IMR-90 (cell line): ENCODE measurements around the gene TRIM49D2. TPM values are rescaled to one million over a fixed set of nuclear protein-coding genes. Genes with fewer than 3 reads are reported as not detected.
"Not testable (repeated sequence)": the region's sequence is repeated elsewhere in the genome, so short reads cannot be mapped to it uniquely, and the experiment has no call there.

Experiments
- ATAC-seq: fragments of 200-7000 bp; cut with Tn5 transposase; 2 replicates; pipeline ENCODE4 v1.9.1; 2020; ENCODE audit warnings: low read depth, mild to moderate bottlenecking, moderate library complexity
- Bru-seq: library from RNA; stranded (reverse); fragments of 400-500 nt; gene quantifications from one replicate; lab custom pipeline; 2021; lab: Mats Ljungman, UMichigan
- BruChase-seq, 2 experiments: library from RNA; stranded (reverse); fragments of 400-500 nt; gene quantifications; one replicate each; lab custom pipeline; 2021; lab: Mats Ljungman, UMichigan
- BruUV-seq: library from RNA; stranded (reverse); fragments of 400-500 nt; replicated peaks from 2 replicates; lab custom pipeline; 2021; lab: Mats Ljungman, UMichigan
- CTCF ChIA-PET: fragments of 300-600 bp; formaldehyde crosslinking; extraction: SDS; loops from one replicate; lab custom pipeline; 2021; ENCODE audit warnings: antibody characterized with exemption; lab: Yijun Ruan, JAX
- POLR2A ChIA-PET: fragments of 300-600 bp; sonication (Branson Sonifier 250); formaldehyde crosslinking; loops from one replicate; lab custom pipeline; 2022; ENCODE audit warnings: antibody characterized with exemption; ENCODE audit not compliant: unreplicated experiment; lab: Charles Lee
- DNase-seq: peaks from one replicate; pipeline ENCODE4 v3.0.0; 2013
- H2AFZ ChIP-seq: replicated peaks from 2 replicates; pipeline ENCODE3; 2013; ENCODE audit warnings: low read length, mild to moderate bottlenecking; ENCODE audit not compliant: poor library complexity
- H2AK5ac ChIP-seq: 2 replicates; pipeline ENCODE4 v1.6.1; 2013; ENCODE audit warnings: low read depth, low read length, inconsistent platforms
- H2AK9ac ChIP-seq: replicated peaks from 2 replicates; pipeline ENCODE3; 2013; ENCODE audit warnings: mild to moderate bottlenecking, low read depth, low read length, moderate library complexity; ENCODE audit not compliant: poor library complexity
- H2BK120ac ChIP-seq: 2 replicates; pipeline ENCODE4 v1.6.1; 2013; ENCODE audit warnings: low read depth, low read length, inconsistent platforms
- H2BK15ac ChIP-seq: 3 replicates; pipeline ENCODE4 v1.6.1; 2013; ENCODE audit warnings: low read depth, low read length, inconsistent platforms
- H2BK20ac ChIP-seq: 2 replicates; pipeline ENCODE4 v1.6.1; 2013; ENCODE audit warnings: low read depth, mild to moderate bottlenecking, inconsistent platforms, low read length, moderate library complexity
- H2BK5ac ChIP-seq: 2 replicates; pipeline ENCODE4 v1.6.1; 2013; ENCODE audit warnings: mild to moderate bottlenecking, low read depth, low read length, inconsistent platforms; ENCODE audit not compliant: poor library complexity, severe bottlenecking
- H3K14ac ChIP-seq: replicated peaks from 2 replicates; pipeline ENCODE4 v1.6.1; 2013; ENCODE audit warnings: low read depth, low read length, inconsistent platforms
- H3K18ac ChIP-seq: 2 replicates; pipeline ENCODE4 v1.6.1; 2013; ENCODE audit warnings: low read depth, low read length, control low read depth
- H3K23ac ChIP-seq: 2 replicates; pipeline ENCODE4 v1.6.1; 2013; ENCODE audit warnings: low read depth, low read length, inconsistent platforms
- H3K27ac ChIP-seq: 2 replicates; pipeline ENCODE4 v1.5.1; 2013; ENCODE audit warnings: mild to moderate bottlenecking, control low read depth, low read length; ENCODE audit not compliant: insufficient read depth
- H3K27me3 ChIP-seq: 2 replicates; pipeline ENCODE4 v1.6.1; 2013; ENCODE audit warnings: low read length; ENCODE audit not compliant: control insufficient read depth, insufficient read depth
- H3K36me3 ChIP-seq: 2 replicates; pipeline ENCODE4 v1.6.1; 2013; ENCODE audit warnings: low read length, mixed read lengths; ENCODE audit not compliant: control insufficient read depth, insufficient read depth
- H3K4ac ChIP-seq: 2 replicates; pipeline ENCODE4 v1.6.1; 2013; ENCODE audit warnings: low read depth, low read length, inconsistent platforms
- H3K4me1 ChIP-seq: 2 replicates; pipeline ENCODE4 v1.6.1; 2013; ENCODE audit warnings: low read length, mixed read lengths; ENCODE audit not compliant: control insufficient read depth, insufficient read depth
- H3K4me2 ChIP-seq: 2 replicates; pipeline ENCODE4 v1.6.1; 2013; ENCODE audit warnings: low read depth, mild to moderate bottlenecking, control low read depth, low read length, moderate library complexity
- H3K4me3 ChIP-seq: 2 replicates; pipeline ENCODE4 v1.5.1; 2013; ENCODE audit warnings: low read depth, mild to moderate bottlenecking, control low read depth, low read length, moderate library complexity; ENCODE audit not compliant: insufficient read depth
- H3K56ac ChIP-seq: 2 replicates; pipeline ENCODE4 v1.6.1; 2013; ENCODE audit warnings: low read length, inconsistent platforms; ENCODE audit not compliant: insufficient read depth; ENCODE audit errors: extremely low read depth
- H3K79me1 ChIP-seq, 2 experiments: 2 replicates each; pipeline ENCODE4 v1.6.1; 2013; ENCODE audit warnings: low read length in 2 of 2, inconsistent platforms in 1 of 2, low read depth in 1 of 2
- H3K9ac ChIP-seq: 2 replicates; pipeline ENCODE4 v1.6.1; 2013; ENCODE audit warnings: low read depth, low read length, control low read depth
- H3K9me1 ChIP-seq: 2 replicates; pipeline ENCODE4 v1.6.1; 2013; ENCODE audit warnings: low read length, inconsistent platforms; ENCODE audit not compliant: insufficient read depth
- H3K9me3 ChIP-seq: 2 replicates; pipeline ENCODE4 v1.6.1; 2013; ENCODE audit warnings: low read length; ENCODE audit not compliant: control insufficient read depth, insufficient read depth
- H4K20me1 ChIP-seq: 2 replicates; pipeline ENCODE4 v1.6.1; 2013; ENCODE audit warnings: low read length, inconsistent platforms; ENCODE audit not compliant: insufficient read depth
- H4K5ac ChIP-seq: 2 replicates; pipeline ENCODE4 v1.6.1; 2013; ENCODE audit warnings: mild to moderate bottlenecking, low read depth, low read length, control low read depth
- H4K8ac ChIP-seq, 2 experiments: 2 replicates each; pipeline ENCODE4 v1.6.1; 2013; ENCODE audit warnings: low read depth in 2 of 2, low read length in 2 of 2, control low read depth in 1 of 2, inconsistent platforms in 1 of 2
- H4K91ac ChIP-seq: 2 replicates; pipeline ENCODE4 v1.6.1; 2013; ENCODE audit warnings: low read depth, low read length, inconsistent platforms; ENCODE audit not compliant: insufficient read depth
- WGBS, 2 experiments: methylation state at CpG; one replicate each; pipeline versions ENCODE4 v1.1.5 to v1.1.7; 2013; ENCODE audit warnings: missing lambda C conversion rate in 2 of 2; ENCODE audit not compliant: insufficient read length in 1 of 2; ENCODE audit errors: extremely low coverage in 2 of 2; 5-methylcytosine and 5-hydroxymethylcytosine counted together
- dilution Hi-C: fragments of 300-500 bp; cut with HindIII; formaldehyde crosslinking; loops from one replicate; pipeline ENCODE4 v1.14.3; 2018; ENCODE audit warnings: low sequenced_read_pairs; ENCODE audit not compliant: unreplicated experiment
- in situ Hi-C: fragments of 300-500 bp; cut with MboI; formaldehyde crosslinking; loops from 3 replicates; pipeline ENCODE4 v1.14.3; 2019; ENCODE audit warnings: low sequenced_read_pairs, inconsistent platforms, mixed read lengths
- intact Hi-C: fragments of 100-400 bp; cut with micrococcal nuclease; formaldehyde crosslinking; loops from 2 replicates; pipeline ENCODE4 v1.10.0; 2022
- long read RNA-seq: library from polyadenylated mRNA; unstranded; transcript quantifications from one replicate; pipeline ENCODE4 v2.0.0, GENCODE V29; 2021; ENCODE audit not compliant: unreplicated experiment
- polyA plus RNA-seq, 3 experiments: library from polyadenylated mRNA; depleted of rRNA; stranded (reverse); fragments of >200 nt; gene quantifications; 2 replicates each; pipeline ENCODE4 v1.2.3, GENCODE V29; 2012; ENCODE audit warnings: low replicate concordance in 1 of 3
- total RNA-seq: library from RNA; depleted of rRNA; stranded (reverse); fragments of >200 nt; gene quantifications from 2 replicates; pipeline ENCODE4 v1.2.3, GENCODE V29; 2012; rRNA removed

The TRIM49D2 gene, protein sequence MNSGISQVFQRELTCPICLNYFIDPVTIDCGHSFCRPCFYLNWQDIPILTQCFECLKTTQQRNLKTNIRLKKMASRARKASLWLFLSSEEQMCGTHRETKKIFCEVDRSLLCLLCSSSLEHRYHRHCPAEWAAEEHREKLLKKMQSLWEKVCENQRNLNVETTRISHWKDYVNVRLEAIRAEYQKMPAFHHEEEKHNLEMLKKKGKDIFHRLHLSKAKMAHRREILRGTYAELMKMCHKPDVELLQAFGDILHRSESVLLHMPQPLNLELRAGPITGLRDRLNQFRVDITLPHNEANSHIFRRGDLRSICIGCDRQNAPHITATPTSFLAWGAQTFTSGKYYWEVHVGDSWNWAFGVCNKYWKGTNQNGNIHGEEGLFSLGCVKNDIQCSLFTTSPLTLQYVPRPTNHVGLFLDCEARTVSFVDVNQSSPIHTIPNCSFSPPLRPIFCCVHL
- not detected in 2 replicates for total RNA-seq
- not detected in 2 replicates for polyA plus RNA-seq (2012; rRNA removed)
- polyA plus RNA-seq (2012; cell fraction: cytosol; rRNA removed) = not detected in 2 replicates
- not detected in 2 replicates for polyA plus RNA-seq (2012; cell fraction: nucleus; rRNA removed; ENCODE audit: low replicate concordance)
- Bru-seq, nascent RNA = not detected
- not detected for BruChase-seq, experiment 1, labeled RNA remaining after a 6-hour chase
- BruChase-seq, experiment 2, labeled RNA remaining after a 2-hour chase = not detected
- long read RNA-seq = 0 reads

- not testable (repeated sequence) for H3K14ac ChIP-seq
Observed at GRCh38 chr11:89923764-89924163, at the start of gene TRIM49D2. Gene TRIM49D2 (plus strand): TSS chr11:89924064. CDS start chr11:89926762, 2,698 bp downstream.

DNA sequence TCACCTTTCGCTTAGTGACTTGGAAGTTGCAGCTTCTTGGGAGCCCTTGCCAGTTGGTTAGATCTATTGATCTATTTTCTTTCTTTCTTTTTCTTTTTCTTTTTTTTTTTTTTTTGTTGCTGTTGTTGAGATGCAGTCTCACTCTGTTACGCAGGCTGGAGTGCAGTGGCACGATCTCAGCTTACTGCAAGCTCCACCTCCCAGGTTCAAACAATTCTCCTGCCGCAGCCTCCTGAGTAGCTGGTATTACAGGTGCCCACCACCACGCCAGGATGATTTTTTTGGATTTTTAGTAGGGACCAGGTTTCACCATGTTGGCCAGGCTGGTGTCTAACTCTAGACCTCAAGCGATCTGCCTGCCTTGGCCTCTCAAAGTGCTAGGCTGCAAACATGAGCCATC is 46.4 kb upstream of the TRIM49D2 start:
- POLR2A ChIA-PET, H4K91ac ChIP-seq, H2AK5ac ChIP-seq, H3K9ac ChIP-seq, H2AK9ac ChIP-seq, H2BK20ac ChIP-seq, H3K4me2 ChIP-seq, DNase-seq, H4K20me1 ChIP-seq, CTCF ChIA-PET, H3K14ac ChIP-seq, H3K56ac ChIP-seq, H2AFZ ChIP-seq, H2BK15ac ChIP-seq, in situ Hi-C loops, H4K5ac ChIP-seq, ATAC-seq, H3K27me3 ChIP-seq, H3K27ac ChIP-seq, H3K9me3 ChIP-seq, H3K9me1 ChIP-seq, H3K79me1 ChIP-seq, intact Hi-C loops, dilution Hi-C loops, BruUV-seq, H3K23ac ChIP-seq, H4K8ac ChIP-seq, H3K4me1 ChIP-seq, H3K4ac ChIP-seq, H3K36me3 ChIP-seq, H3K18ac ChIP-seq, H2BK120ac ChIP-seq, H2BK5ac ChIP-seq, H3K4me3 ChIP-seq: not testable (repeated sequence)
- WGBS, 2 experiments = no CpG with 5 or more reads among the region's 6 CpGs

More at GRCh38 chr11:89923764-89924163, at the start of gene TRIM49D2:
- H4K20me1 ChIP-seq, H3K23ac ChIP-seq, H3K9me1 ChIP-seq, H3K4me3 ChIP-seq, H2AK5ac ChIP-seq, dilution Hi-C loops, H4K5ac ChIP-seq, H4K8ac ChIP-seq, POLR2A ChIA-PET, BruUV-seq, H3K4me1 ChIP-seq, H2BK120ac ChIP-seq, DNase-seq, H2BK20ac ChIP-seq, H3K18ac ChIP-seq, H3K27me3 ChIP-seq, H3K36me3 ChIP-seq, H2BK15ac ChIP-seq, in situ Hi-C loops, H3K79me1 ChIP-seq, intact Hi-C loops, H3K9me3 ChIP-seq, ATAC-seq, H3K9ac ChIP-seq, H4K91ac ChIP-seq, H2AK9ac ChIP-seq, H3K4me2 ChIP-seq, CTCF ChIA-PET, H3K56ac ChIP-seq, H3K4ac ChIP-seq, H2AFZ ChIP-seq, H3K27ac ChIP-seq, H2BK5ac ChIP-seq: not testable (repeated sequence)
- no CpG with 5 or more reads among the region's 6 CpGs for WGBS, 2 experiments
